NCI-H2196 (cell line): ENCODE measurements around the gene SCNN1B.
"Not testable (repeated sequence)": the region's sequence is repeated elsewhere in the genome, so short reads cannot be mapped to it uniquely, and the experiment has no call there.

Source experiments
- DNase-seq: peaks from one replicate; lab custom pipeline; 2025; ENCODE audit not compliant: unreplicated experiment; lab: John Stamatoyannopoulos, UW

Gene SCNN1B

DNA sequence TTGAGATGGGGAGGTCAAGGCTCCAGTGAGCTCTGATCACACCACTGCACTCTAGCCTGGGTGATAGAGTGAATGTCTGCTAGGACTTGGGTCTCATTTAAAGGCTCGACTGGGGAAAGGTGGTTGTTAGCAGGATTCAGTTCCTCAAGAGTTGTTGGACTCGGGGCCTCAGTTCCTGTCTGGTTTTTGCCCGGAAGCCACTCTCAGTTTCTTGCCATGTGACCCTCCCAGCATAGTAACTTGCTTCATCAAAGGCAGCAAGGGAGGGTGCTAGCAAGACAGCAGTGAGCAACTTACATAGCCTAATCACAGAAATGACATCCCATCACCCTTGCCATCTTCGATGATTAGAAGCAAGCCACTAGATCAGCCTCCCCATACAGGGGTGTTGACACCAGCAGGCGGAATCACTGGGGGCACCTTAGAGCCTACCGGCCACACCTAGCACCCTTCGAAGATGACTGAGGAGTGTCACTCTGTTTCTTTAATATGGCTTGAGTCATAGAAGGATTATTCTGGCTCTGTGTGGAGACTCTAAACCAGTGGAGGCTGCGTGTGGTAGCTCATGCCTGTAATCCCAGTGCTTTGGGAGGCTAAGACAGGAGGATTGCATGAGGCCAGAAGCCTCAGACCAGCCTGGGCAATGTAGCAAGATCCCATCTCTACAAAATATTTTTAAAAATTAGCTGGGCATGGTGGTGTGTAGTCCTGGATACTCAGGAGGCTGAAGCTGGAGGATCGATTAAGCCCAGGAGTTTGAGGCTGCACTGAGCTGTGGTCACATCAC is 13.2 kb upstream of the SCNN1B start:
- no peak for DNase-seq

DNA sequence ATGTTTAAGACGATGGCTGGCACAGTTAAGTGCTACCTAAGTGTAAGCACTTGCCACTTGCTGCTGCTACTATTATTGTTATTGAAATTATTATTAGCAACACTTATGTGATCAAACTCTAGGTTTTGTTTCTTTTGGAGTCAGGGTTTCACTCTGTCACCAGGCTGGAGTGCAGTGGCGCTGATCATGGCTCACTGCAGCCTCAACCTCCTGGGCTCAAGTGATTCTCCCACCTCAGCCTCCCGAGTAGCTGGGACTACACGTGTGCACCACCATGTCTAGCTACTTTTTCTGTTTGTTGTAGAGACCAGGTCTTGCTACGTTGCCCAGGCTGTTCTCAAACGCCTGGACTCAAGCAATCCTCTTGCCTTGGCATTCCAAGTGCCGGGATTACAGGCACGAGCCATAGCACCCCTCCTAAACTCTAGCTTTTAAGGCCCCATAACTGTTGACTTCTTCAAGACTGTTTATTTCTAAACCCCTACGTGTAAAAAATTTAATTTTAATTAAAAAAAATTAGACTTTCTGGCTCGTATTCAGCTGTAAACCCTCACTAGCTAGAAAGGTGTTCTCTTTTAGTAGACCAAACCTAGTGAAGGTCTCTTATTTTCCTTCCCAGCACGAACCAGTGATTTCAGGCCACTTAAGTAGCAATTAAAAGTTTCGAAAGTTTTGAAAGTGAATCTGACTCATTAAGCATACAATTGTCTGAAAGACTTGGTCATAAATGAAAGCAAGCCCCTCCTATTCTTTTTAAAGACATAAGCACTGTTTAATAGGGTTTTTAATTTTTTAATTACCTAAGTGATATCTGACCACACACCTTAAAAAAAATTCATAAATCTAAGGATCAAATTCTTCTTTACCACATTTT is 11.7 kb upstream of the SCNN1B start:
- DNase-seq, result no peak

DNA sequence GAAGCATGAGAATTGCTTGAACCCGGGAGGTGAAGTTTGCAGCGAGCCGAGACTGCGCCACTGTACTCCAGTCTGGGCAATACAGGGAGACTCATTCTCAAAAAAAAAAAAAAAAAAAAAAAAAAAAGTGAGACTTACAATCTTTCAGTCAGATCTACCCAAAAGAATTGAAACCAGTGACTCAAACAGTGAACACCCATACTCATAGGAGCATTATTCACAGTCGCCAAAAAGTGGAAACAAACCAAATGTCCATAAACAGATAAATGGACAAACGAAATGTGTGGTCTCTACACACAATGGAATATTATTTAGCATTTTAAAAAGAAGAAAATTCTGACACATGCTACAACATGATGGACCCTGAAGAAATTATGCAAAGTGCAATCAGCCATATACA is 9.1 kb upstream of the SCNN1B start:
- no peak for DNase-seq

DNA sequence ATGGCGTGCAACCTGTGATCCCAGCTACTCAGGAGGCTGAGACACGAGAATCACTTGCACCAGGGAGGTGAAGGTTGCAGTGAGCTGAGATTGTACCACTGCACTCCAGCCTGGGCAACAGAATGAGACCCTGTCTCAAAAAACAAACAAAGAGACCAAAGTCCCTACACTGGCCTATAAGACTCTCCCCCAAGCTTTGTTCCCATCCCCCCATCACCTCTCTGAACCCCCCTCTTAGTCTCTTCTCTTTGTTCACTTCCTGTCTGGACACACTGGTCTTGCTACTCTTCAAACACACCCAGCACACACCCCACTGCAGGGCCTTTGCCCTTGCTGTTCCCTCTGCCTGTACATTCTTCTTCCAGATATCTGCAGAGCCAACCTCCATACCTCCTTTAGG is 7.8 kb upstream of the SCNN1B start:
- no peak for DNase-seq

DNA sequence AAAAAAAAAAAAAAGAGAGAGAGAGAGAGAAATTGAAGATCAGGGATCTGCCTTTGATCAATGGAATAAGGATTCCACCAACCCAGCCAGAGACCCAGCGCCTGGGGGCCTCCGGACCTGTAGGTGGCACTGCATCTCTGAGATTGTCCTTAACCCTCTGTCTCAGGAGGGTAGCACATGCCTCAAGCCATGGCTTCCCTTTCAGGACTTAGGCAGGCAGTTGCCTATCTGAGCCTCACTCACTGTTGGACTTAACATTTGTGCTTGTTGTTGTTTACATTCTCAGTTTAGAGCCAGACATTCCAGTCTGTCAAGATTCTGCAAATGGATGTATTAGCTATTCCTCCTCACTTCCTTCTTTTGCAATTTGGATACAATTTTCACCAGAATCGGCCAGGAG is 5.1 kb upstream of the SCNN1B start:
- DNase-seq, result no peak

DNA sequence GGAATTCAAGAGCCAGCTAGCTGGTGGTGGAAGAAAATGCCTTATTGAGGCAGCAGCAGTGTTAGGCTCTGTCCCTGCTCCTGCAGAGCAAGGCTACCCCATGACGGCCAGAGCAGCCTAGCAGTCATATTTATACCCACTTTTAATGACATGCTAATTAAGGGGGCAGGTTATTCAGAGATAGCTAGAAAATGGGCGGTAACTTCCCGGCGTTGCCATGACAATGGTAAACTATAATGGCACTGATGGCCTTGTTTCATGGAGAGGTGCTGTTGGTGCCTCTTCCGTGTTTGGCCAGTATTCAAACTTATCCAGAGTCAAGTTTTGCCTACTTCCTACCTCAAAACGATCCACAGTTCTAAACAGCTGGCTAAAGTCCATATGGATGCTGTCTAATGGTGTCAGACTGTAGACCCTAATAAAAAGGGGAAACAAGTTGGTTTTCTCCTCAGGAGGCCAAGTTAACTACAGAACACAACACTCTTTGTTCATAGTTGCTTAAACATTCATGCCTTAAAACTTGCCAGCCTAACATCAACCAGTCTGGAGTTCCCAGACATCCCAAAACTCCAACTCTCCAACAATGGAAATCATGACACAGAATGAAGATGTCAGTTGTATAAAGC is 3.7 kb upstream of the SCNN1B start:
- DNase-seq, result no peak

DNA sequence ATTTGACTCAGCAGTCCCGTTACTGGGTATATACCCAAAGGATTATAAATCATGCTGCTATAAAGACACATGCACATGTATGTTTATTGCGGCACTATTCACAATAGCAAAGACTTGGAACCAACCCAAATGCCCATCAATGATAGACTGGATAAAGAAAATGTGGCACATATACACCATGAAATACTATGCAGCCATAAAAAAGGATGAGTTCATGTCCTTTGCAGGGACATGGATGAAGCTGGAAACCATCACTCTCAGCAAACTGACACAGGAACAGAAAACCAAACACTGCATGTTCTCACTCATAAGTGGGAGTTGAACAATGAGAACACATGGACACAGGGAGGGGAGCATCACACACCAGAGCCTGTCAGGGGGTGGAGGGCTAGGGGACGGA is 2.3 kb upstream of the SCNN1B start:
- not testable (repeated sequence) for DNase-seq

DNA sequence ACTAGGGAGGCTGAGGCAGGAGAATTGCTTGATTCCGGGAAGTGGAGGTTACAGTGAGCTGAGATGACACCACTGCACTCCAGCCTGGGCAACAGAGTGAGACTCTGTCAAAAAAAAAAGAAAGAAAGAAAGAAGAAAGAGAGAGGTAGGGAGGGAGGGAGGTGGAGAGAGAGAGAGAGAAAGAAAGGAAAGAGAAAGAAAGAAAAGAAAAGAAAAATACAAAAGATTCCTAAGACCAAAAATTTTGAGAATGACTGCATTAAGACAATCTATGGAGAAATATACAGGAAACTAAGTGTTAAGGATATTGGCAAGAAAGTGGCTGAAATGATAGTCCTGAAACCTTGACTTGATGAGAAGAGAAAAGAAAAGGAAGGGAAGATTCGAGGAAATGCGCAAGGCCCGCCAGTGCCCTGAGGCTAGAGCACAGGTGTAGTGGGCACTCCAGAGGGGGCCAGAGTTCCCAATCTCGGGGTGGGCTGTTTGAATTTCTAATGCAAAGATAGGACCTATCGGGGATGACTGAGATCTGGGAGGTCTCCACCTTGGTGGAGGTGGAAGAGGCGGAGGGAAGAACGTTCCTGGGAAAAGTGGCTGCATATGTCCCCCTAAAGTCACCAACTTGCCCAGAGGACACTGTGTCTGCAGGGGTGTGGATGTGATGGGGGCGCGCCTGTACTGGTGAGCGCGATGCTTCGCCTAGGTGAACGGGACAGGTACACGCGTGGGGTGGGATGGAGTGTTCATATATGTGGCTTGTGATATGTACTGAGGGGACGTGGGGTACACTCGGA is 654 bp upstream of the SCNN1B start:
- no peak for DNase-seq

DNA sequence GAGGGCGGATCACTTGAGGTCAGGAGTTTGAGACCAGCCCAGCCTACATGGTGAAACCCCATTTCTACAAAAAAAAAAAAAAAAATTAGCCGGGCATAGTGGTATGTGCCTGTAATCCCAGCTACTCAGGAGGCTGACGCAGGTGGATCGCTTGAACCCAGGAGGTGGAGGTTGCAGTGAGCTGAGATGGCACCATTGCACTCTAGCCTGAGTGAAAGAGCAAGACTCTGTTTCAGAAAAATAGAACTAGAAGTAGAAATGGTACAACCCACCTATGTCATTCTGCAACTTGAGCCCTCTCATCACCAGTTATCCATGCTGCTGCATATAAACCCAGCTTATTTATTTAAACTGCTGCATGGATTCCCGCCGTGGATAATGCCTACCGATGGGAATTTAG is 1.6 kb downstream of the SCNN1B start:
- no peak for DNase-seq

DNA sequence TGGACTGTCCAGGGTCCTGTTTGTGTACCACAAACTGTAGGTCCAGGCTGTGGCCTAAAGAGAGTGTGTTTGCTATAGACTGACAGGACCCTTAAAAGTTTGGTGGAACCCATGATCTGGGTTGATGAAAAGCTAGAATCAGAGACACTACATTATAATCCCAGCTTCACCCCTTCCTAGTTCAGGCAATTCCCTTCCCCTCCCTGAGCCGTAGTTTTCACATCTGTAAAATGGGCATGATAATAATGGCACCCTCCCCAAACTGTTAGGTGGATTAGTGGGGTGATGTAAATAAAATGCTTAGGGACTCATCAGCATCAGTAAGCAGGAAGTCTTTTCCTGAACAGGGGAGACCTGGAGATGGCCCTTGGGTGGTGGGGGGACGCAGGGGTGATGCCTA is 2.5 kb downstream of the SCNN1B start:
- DNase-seq, result no peak

DNA sequence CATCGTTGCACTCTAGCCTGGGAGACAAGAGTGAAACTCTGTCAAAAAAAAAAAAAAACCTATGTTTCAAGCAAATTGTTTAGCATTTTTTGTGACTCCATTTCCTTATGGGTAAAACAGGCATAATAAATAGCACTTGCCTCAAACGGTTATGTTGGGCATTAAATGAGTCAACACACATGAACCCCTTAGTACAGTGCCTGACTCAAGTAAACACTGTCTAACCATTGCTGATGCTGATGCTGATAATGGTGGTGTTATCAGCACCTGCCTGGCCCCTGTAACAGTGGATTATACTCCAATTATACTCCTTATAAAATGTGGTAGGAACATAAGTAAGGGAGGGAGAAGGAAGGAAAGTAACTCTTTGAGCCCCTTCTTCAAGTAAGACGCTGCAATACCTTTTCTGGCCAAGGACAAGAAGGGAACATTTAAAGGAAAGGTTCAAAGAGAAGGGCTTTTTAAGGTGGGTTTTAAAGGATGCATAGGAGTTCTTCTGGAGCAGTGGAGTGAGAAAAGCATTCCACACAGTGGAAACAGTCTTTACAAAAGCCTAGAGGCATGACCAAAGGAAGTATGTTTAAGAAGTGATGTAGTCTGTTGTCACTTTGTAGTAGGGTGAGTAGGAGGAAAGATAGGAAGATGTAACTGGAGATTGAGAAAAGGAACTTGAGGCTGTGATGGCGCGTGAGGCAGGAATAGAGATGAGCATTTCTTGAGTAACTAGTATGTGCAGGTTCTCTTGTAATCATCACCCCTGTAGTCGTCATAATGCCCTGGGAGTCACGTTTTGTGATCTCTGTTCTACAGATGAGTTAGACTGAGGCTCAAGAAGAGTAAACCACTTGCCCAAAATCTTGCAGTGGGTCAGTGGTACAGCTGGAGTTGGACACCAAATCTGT is 4.3 kb downstream of the SCNN1B start:
- no peak for DNase-seq

DNA sequence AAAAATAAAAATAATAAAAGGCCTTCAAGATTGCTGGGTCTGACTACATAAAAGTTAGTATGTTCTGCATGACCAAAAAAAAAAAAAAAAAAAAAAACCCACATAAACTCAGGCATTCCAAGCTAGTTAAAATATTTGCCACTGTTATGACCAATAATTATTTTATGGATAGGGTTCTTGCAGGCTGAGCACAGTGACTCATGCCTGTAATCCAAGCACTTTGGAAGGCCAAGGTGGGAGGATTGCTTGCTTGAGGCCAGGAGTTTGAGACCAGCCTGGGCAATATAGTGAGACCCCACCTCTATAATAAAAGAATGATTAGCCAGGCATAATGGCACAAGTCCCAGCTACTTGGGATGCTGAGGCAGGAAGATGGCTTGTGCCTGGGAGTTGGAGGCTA is 8.1 kb downstream of the SCNN1B start:
- no peak for DNase-seq

DNA sequence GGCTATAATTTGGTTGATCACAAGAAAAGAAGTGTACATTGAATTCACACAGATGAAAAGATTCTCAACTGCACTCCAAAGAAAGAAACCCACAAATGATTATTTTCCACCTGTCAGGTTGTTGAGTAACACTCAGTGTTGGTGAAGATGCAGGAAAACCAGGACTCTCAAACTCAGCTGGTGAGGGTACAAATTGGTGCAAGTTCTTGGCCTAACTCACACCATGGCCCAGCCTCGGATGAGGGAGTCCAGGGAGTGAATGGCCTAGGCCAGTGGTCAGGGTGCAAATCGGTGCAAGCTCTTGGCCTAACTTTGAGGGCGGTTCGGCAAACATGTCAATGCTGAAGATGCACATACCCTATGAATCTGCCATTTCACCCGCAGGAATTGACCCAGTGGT is 8.6 kb downstream of the SCNN1B start:
- no peak for DNase-seq

DNA sequence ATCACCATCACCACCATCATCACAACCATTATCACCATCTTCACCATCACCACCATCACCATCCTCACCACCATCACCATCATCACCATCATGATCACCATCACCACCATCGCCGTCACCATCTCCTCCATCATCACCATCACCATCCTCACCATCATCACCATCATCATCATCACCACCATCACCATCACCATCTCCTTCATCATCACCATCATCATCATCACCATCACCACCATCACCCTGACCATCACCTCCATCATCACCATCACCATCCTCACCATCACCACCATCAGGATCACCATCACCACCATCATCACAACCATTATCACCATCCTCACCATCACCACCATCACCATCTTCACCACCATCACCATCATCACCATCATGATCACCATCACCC is 14.1 kb downstream of the SCNN1B start:
- no peak for DNase-seq

DNA sequence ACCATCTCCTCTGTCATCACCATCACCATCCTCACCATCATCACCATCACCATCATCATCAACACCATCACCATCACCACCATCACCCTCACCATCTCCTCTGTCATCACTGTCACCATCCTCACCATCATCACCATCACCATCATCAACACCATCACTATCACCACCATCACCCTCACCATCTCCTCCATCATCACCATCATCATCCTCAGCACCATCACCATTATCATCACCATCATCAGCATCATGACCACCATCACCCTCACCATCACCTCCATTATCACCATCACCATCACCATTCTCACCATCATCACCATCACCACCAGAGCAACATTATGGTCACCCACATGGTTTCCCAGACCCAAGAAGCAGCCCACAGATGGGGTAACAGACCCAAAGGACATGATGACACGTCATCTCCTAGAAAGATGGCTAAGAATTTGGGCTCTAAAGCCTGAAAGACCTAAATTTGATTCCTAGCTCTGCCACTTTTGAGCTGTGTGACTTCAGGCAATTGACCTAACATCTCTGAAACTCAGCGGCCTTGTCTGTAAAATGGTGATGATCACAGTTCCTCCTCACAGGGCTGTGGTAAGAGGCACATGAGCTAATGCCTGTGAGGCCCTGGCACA is 14.6 kb downstream of the SCNN1B start:
- DNase-seq, result no peak

DNA sequence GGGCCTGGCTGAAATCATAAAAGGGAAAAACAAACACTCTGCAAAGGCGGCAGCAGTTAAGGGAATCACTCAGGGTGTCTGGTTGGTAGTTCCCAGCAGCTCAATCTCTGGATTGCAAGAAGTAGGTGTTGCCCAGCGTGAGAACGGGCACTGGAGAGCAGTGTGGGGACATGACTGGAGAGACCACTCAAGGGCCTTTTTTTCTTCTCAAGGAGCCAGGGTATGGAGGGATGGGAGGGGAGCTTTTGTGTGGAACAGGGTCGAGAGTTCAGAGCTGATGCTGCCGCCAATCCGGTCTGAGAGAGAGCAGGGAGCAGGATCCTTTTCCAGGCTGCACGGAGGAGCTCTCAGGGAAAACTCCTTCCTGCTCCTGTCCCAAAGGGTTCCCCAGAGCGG is 15.2 kb downstream of the SCNN1B start:
- peak; percentile 89 for DNase-seq

DNA sequence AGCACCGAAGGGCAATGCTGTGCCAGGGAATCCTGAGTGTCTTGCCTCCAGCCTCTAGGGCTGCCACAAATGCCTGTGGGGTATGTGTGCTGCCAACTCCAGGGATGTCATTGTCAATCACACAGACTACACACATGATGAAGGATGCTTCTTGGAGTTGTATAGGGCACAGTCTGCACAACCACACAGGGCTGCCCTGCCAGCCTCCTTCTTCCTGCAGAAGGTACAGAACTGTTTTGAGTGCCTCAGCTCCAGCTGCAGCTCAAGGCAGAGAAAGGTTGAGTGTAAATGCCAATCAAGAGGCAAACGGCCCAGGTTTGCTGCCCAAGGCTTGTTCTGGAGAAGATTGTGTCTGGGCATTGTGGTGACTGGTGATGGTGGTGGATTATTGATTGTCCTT is 15.6 kb downstream of the SCNN1B start:
- DNase-seq, result no peak

DNA sequence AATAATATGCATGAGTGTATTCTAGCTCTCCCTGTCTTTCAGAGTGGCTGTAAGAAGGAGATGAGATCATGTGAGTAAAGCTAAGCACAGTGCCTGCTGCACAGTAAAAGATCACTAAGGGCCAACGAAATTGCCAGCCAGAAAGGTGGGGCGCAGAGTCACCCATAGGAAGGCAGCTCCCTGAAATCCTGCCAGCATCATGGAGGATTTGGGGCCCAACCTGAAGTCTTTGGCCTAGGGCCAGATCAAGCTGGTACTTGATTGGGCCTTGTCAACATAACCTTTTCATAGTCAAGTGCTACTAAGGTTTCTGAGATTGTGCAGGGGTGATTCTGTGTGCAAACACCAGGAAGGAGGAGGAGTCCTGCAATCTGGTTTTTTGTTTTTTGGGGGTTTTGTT is 16.5 kb downstream of the SCNN1B start:
- DNase-seq, result peak; percentile 72

DNA sequence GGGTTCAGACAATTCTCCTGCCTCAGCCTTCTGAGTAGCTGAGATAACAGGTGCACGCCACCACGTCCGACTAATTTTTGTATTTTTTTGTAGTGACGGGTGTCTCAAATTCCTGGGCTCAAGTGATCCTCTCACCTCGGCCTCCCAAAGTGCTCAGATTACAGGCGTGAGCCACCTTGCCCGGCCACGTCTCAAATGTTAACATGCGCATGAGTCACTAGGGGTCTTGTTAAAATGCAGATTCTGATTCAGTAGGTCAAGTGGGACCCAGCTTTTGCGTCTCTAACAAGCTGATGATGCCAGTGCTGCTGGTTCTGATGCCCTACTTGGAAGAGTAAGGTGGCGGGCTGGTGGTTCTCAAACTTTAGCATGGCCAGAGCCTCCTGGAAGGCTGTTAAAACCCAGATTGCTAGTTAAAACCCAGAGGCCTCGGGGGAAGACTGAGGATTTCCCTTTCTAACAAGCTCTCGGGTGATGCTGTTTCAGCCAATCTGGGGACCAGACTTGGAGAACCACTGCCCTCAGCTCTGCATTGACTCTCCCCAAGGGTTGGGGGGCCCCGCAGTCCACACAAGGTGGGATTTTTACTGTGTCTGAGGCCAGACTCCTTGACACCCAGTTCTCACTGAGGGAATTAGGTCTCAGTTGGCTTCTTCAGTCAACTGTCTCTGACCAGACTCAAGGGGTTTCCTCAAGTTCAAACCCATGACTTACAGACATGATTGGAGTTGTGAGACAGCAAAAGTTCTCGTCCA is 17.9 kb downstream of the SCNN1B start:
- no peak for DNase-seq
